IMR-90 (cell line): ENCODE results near the gene GPSM1. TPM values are rescaled to one million over a fixed set of nuclear protein-coding genes. Genes with fewer than 3 reads are reported as not detected.
A peak's percentile ranks its signal among the peaks of the same experiment; 100 is the strongest.

ENCODE experiments used
- ATAC-seq: fragments of 200-7000 bp; cut with Tn5 transposase; 2 replicates; pipeline ENCODE4 v1.9.1; 2020; ENCODE audit warnings: low read depth, mild to moderate bottlenecking, moderate library complexity
- BruUV-seq: library from RNA; stranded (reverse); fragments of 400-500 nt; replicated peaks from 2 replicates; lab custom pipeline; 2021; lab: Mats Ljungman, UMichigan
- CTCF ChIA-PET: fragments of 300-600 bp; formaldehyde crosslinking; extraction: SDS; loops from one replicate; lab custom pipeline; 2021; ENCODE audit warnings: antibody characterized with exemption; lab: Yijun Ruan, JAX
- POLR2A ChIA-PET: fragments of 300-600 bp; sonication (Branson Sonifier 250); formaldehyde crosslinking; loops from one replicate; lab custom pipeline; 2022; ENCODE audit warnings: antibody characterized with exemption; ENCODE audit not compliant: unreplicated experiment; lab: Charles Lee
- DNase-seq: peaks from one replicate; pipeline ENCODE4 v3.0.0; 2013
- H2AFZ ChIP-seq: replicated peaks from 2 replicates; pipeline ENCODE3; 2013; ENCODE audit warnings: low read length, mild to moderate bottlenecking; ENCODE audit not compliant: poor library complexity
- H2AK5ac ChIP-seq: 2 replicates; pipeline ENCODE4 v1.6.1; 2013; ENCODE audit warnings: low read depth, low read length, inconsistent platforms
- H2AK9ac ChIP-seq: replicated peaks from 2 replicates; pipeline ENCODE3; 2013; ENCODE audit warnings: mild to moderate bottlenecking, low read depth, low read length, moderate library complexity; ENCODE audit not compliant: poor library complexity
- H2BK120ac ChIP-seq: 2 replicates; pipeline ENCODE4 v1.6.1; 2013; ENCODE audit warnings: low read depth, low read length, inconsistent platforms
- H2BK15ac ChIP-seq: 3 replicates; pipeline ENCODE4 v1.6.1; 2013; ENCODE audit warnings: low read depth, low read length, inconsistent platforms
- H2BK20ac ChIP-seq: 2 replicates; pipeline ENCODE4 v1.6.1; 2013; ENCODE audit warnings: low read depth, mild to moderate bottlenecking, inconsistent platforms, low read length, moderate library complexity
- H2BK5ac ChIP-seq: 2 replicates; pipeline ENCODE4 v1.6.1; 2013; ENCODE audit warnings: mild to moderate bottlenecking, low read depth, low read length, inconsistent platforms; ENCODE audit not compliant: poor library complexity, severe bottlenecking
- H3K14ac ChIP-seq: replicated peaks from 2 replicates; pipeline ENCODE4 v1.6.1; 2013; ENCODE audit warnings: low read depth, low read length, inconsistent platforms
- H3K18ac ChIP-seq: 2 replicates; pipeline ENCODE4 v1.6.1; 2013; ENCODE audit warnings: low read depth, low read length, control low read depth
- H3K23ac ChIP-seq: 2 replicates; pipeline ENCODE4 v1.6.1; 2013; ENCODE audit warnings: low read depth, low read length, inconsistent platforms
- H3K27ac ChIP-seq: 2 replicates; pipeline ENCODE4 v1.5.1; 2013; ENCODE audit warnings: mild to moderate bottlenecking, control low read depth, low read length; ENCODE audit not compliant: insufficient read depth
- H3K27me3 ChIP-seq: 2 replicates; pipeline ENCODE4 v1.6.1; 2013; ENCODE audit warnings: low read length; ENCODE audit not compliant: control insufficient read depth, insufficient read depth
- H3K36me3 ChIP-seq: 2 replicates; pipeline ENCODE4 v1.6.1; 2013; ENCODE audit warnings: low read length, mixed read lengths; ENCODE audit not compliant: control insufficient read depth, insufficient read depth
- H3K4ac ChIP-seq: 2 replicates; pipeline ENCODE4 v1.6.1; 2013; ENCODE audit warnings: low read depth, low read length, inconsistent platforms
- H3K4me1 ChIP-seq: 2 replicates; pipeline ENCODE4 v1.6.1; 2013; ENCODE audit warnings: low read length, mixed read lengths; ENCODE audit not compliant: control insufficient read depth, insufficient read depth
- H3K4me2 ChIP-seq: 2 replicates; pipeline ENCODE4 v1.6.1; 2013; ENCODE audit warnings: low read depth, mild to moderate bottlenecking, control low read depth, low read length, moderate library complexity
- H3K4me3 ChIP-seq: 2 replicates; pipeline ENCODE4 v1.5.1; 2013; ENCODE audit warnings: low read depth, mild to moderate bottlenecking, control low read depth, low read length, moderate library complexity; ENCODE audit not compliant: insufficient read depth
- H3K56ac ChIP-seq: 2 replicates; pipeline ENCODE4 v1.6.1; 2013; ENCODE audit warnings: low read length, inconsistent platforms; ENCODE audit not compliant: insufficient read depth; ENCODE audit errors: extremely low read depth
- H3K79me1 ChIP-seq, 2 experiments: 2 replicates each; pipeline ENCODE4 v1.6.1; 2013; ENCODE audit warnings: low read length in 2 of 2, inconsistent platforms in 1 of 2, low read depth in 1 of 2
- H3K9ac ChIP-seq: 2 replicates; pipeline ENCODE4 v1.6.1; 2013; ENCODE audit warnings: low read depth, low read length, control low read depth
- H3K9me1 ChIP-seq: 2 replicates; pipeline ENCODE4 v1.6.1; 2013; ENCODE audit warnings: low read length, inconsistent platforms; ENCODE audit not compliant: insufficient read depth
- H3K9me3 ChIP-seq: 2 replicates; pipeline ENCODE4 v1.6.1; 2013; ENCODE audit warnings: low read length; ENCODE audit not compliant: control insufficient read depth, insufficient read depth
- H4K20me1 ChIP-seq: 2 replicates; pipeline ENCODE4 v1.6.1; 2013; ENCODE audit warnings: low read length, inconsistent platforms; ENCODE audit not compliant: insufficient read depth
- H4K5ac ChIP-seq: 2 replicates; pipeline ENCODE4 v1.6.1; 2013; ENCODE audit warnings: mild to moderate bottlenecking, low read depth, low read length, control low read depth
- H4K8ac ChIP-seq, 2 experiments: 2 replicates each; pipeline ENCODE4 v1.6.1; 2013; ENCODE audit warnings: low read depth in 2 of 2, low read length in 2 of 2, control low read depth in 1 of 2, inconsistent platforms in 1 of 2
- H4K91ac ChIP-seq: 2 replicates; pipeline ENCODE4 v1.6.1; 2013; ENCODE audit warnings: low read depth, low read length, inconsistent platforms; ENCODE audit not compliant: insufficient read depth
- CEBPB ChIP-seq: IDR thresholded peaks from 2 replicates; pipeline ENCODE4 v1.6.1; 2012; ENCODE audit warnings: low read depth, low read length, improper control_type of control experiment
- MAZ ChIP-seq: IDR thresholded peaks from 2 replicates; pipeline ENCODE4 v1.6.1; 2012; ENCODE audit warnings: low read depth, mild to moderate bottlenecking, low read length, improper control_type of control experiment, moderate library complexity, borderline replicate concordance
- MXI1 ChIP-seq: IDR thresholded peaks from 2 replicates; pipeline ENCODE4 v1.6.1; 2012; ENCODE audit warnings: low read depth, mild to moderate bottlenecking, low read length, moderate library complexity, borderline replicate concordance
- NFE2L2 ChIP-seq: fragments of 150-350 bp; IDR thresholded peaks from 2 replicates; pipeline ENCODE4 v1.6.1; 2016; ENCODE audit warnings: low read depth, mild to moderate bottlenecking, low read length
- POLR2A ChIP-seq: IDR thresholded peaks from 2 replicates; pipeline ENCODE4 v1.6.1; 2012; ENCODE audit warnings: mild to moderate bottlenecking, low read depth, low read length
- RFX5 ChIP-seq: IDR thresholded peaks from 2 replicates; pipeline ENCODE4 v1.8.0; 2012; ENCODE audit warnings: low read depth, mild to moderate bottlenecking, low read length, moderate library complexity
- SMC3 ChIP-seq: fragments of 150-350 bp; IDR thresholded peaks from 2 replicates; pipeline ENCODE4 v1.6.1; 2016; ENCODE audit warnings: low read depth, mild to moderate bottlenecking, antibody characterized with exemption, low read length, moderate library complexity
- WGBS, 2 experiments: methylation state at CpG; one replicate each; pipeline versions ENCODE4 v1.1.5 to v1.1.7; 2013; ENCODE audit warnings: missing lambda C conversion rate in 2 of 2; ENCODE audit not compliant: insufficient read length in 1 of 2; ENCODE audit errors: extremely low coverage in 2 of 2; 5-methylcytosine and 5-hydroxymethylcytosine counted together
- dilution Hi-C: fragments of 300-500 bp; cut with HindIII; formaldehyde crosslinking; loops from one replicate; pipeline ENCODE4 v1.14.3; 2018; ENCODE audit warnings: low sequenced_read_pairs; ENCODE audit not compliant: unreplicated experiment
- in situ Hi-C: fragments of 300-500 bp; cut with MboI; formaldehyde crosslinking; loops from 3 replicates; pipeline ENCODE4 v1.14.3; 2019; ENCODE audit warnings: low sequenced_read_pairs, inconsistent platforms, mixed read lengths
- intact Hi-C: fragments of 100-400 bp; cut with micrococcal nuclease; formaldehyde crosslinking; loops from 2 replicates; pipeline ENCODE4 v1.10.0; 2022
- polyA plus RNA-seq, 3 experiments: library from polyadenylated mRNA; depleted of rRNA; stranded (reverse); fragments of >200 nt; gene quantifications; 2 replicates each; pipeline ENCODE4 v1.2.3, GENCODE V29; 2012; ENCODE audit warnings: low replicate concordance in 1 of 3
- total RNA-seq: library from RNA; depleted of rRNA; stranded (reverse); fragments of >200 nt; gene quantifications from 2 replicates; pipeline ENCODE4 v1.2.3, GENCODE V29; 2012
- TF ChIP-seq, protein P1 (sequence below): conservative IDR thresholded peaks from 2 replicates; pipeline ENCODE4 v1.5.1; 2012; ENCODE audit warnings: mild to moderate bottlenecking, low read depth, low read length, improper control_type of control experiment
- TF ChIP-seq, protein P2 (sequence below): fragments of 150-350 bp; IDR thresholded peaks from 2 replicates; pipeline ENCODE4 v1.6.1; 2017; ENCODE audit warnings: mild to moderate bottlenecking, antibody characterized with exemption, low read length, low read depth

GPSM1 gene
- total and polyA plus RNA-seq, 2 of the 4 experiments (the other 2 are of a cell fraction): 28.7 to 71.2 TPM

DNA sequence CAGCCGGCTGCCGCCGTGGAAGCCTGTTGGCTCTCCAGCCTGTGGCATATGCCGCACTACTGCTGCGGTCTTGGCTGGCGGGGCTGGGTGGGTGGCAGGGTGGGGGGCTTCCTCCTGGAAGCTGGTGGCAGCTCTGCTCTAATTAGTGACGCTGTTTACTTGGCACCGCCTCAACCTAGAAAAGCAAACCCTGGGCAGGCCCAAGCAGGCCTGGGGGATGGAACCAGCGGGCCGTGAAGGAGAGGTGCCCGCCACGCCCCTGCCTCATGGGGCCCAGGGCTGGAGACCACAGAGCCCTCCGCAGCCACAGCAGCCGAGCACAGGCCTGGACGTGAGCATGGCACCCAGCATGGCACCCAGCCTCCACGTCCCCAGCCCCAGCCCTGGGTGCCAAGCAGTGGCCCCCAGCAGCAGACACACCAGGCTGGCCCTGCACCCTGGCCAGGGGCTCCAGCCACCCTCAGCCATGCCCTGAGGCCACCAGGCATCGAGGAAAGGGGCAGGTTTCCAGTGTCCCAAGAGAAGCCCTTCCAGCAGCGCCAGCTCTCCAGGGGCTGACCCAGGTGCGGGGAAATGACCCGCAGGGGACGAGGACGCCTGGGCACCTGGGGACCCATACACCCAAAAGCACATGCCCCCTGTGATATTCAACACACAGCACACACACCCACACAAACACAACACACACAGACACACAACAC lies 18.1 kb upstream of the GPSM1 start:
- H4K91ac ChIP-seq: no peak overlapping the region
- WGBS, 2 experiments: 83% methylated on average over 10 of the region's 22 CpGs; no CpG with 5 or more reads in 1 of the 2 experiments
- H2AK9ac ChIP-seq: no peak overlapping the region
- no peak overlapping the region for H4K8ac ChIP-seq
- no peak overlapping the region for H2AK5ac ChIP-seq
- H3K36me3 ChIP-seq: no peaks in the 10 kb centered on the region
- peaks cover 2% of the 10 kb centered on the region; the same call in 1 of the 2 replicates for H3K27me3 ChIP-seq
- no TSS peak for BruUV-seq
- POLR2A ChIA-PET: no interaction called here
- in situ Hi-C loops: no loop called here
- ATAC-seq: no peak
- intact Hi-C loops: no loop called here
- peaks cover 11% of the 10 kb centered on the region for H3K9me1 ChIP-seq
- no peak overlapping the region for H2BK120ac ChIP-seq
- no peak for DNase-seq
- peak overlapping the region; percentile 74 for H2BK5ac ChIP-seq
- no peak overlapping the region for H2BK20ac ChIP-seq
- dilution Hi-C loops: no loop called here
- no peak overlapping the region for H4K5ac ChIP-seq
- no peak overlapping the region for H3K9ac ChIP-seq
- H3K27ac ChIP-seq: no peak overlapping the region
- TF ChIP-seq SMC3 (no peak), NFE2L2 (no peak), POLR2A (no peak), CEBPB (no peak), MXI1 (no peak), RFX5 (no peak), MAZ (no peak)
- TF ChIP-seq, protein P1, sequence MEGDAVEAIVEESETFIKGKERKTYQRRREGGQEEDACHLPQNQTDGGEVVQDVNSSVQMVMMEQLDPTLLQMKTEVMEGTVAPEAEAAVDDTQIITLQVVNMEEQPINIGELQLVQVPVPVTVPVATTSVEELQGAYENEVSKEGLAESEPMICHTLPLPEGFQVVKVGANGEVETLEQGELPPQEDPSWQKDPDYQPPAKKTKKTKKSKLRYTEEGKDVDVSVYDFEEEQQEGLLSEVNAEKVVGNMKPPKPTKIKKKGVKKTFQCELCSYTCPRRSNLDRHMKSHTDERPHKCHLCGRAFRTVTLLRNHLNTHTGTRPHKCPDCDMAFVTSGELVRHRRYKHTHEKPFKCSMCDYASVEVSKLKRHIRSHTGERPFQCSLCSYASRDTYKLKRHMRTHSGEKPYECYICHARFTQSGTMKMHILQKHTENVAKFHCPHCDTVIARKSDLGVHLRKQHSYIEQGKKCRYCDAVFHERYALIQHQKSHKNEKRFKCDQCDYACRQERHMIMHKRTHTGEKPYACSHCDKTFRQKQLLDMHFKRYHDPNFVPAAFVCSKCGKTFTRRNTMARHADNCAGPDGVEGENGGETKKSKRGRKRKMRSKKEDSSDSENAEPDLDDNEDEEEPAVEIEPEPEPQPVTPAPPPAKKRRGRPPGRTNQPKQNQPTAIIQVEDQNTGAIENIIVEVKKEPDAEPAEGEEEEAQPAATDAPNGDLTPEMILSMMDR: no peak
- TF ChIP-seq, protein P2, sequence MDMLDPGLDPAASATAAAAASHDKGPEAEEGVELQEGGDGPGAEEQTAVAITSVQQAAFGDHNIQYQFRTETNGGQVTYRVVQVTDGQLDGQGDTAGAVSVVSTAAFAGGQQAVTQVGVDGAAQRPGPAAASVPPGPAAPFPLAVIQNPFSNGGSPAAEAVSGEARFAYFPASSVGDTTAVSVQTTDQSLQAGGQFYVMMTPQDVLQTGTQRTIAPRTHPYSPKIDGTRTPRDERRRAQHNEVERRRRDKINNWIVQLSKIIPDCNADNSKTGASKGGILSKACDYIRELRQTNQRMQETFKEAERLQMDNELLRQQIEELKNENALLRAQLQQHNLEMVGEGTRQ: no peak
- H3K79me1 ChIP-seq: no peaks in the 10 kb centered on the region
- H4K20me1 ChIP-seq: no peaks in the 10 kb centered on the region
- H2BK15ac ChIP-seq: no peak overlapping the region
- no peaks in the 10 kb centered on the region for H3K4me1 ChIP-seq
- no peak overlapping the region for H3K4ac ChIP-seq
- H3K4me3 ChIP-seq: no peak overlapping the region
- no peak overlapping the region for H3K4me2 ChIP-seq
- no peak overlapping the region for H2AFZ ChIP-seq
- H3K14ac ChIP-seq: no peak overlapping the region
- H3K56ac ChIP-seq: no peak overlapping the region
- no peak overlapping the region for H3K18ac ChIP-seq
- CTCF ChIA-PET: interaction anchor here (0.6 kb wide), 1 partner anchor 169 kb away, joined by 3 read pairs; no protein-coding TSS in a partner anchor
- H3K9me3 ChIP-seq: no peaks in the 10 kb centered on the region
- no peak overlapping the region for H3K23ac ChIP-seq
